HG03565 (cell line): Measurements from ENCODE around the gene SETD1A.
"Not testable (repeated sequence)": the region's sequence is repeated elsewhere in the genome, so short reads cannot be mapped to it uniquely, and the experiment has no call there.

Experiments
- ATAC-seq: cut with Tn5 transposase; IDR thresholded peaks from one replicate; pipeline ENCODE4 v1.9.1; 2021; ENCODE audit warnings: mild to moderate bottlenecking, moderate library complexity; ENCODE audit not compliant: unreplicated experiment

Gene SETD1A

DNA sequence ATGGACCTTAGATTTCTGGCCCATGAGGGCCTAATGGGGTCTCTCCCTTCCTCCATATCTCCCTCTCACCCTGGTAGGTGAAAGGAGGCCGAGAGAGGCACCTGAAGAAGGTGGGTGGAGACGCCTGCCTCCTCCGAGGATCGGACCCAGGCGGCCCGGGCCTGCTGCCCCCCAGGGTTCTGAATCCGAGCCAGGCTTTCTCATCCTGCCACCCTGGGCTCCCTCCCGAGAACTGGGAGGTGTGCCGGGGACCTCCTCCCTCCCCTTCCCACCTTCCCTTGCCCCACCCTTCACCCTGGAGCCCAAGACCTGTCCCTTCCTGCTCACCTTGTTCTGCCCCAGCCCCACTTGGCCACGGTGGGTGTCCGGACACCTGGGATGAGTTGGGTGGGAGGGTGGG, 29.2 kb upstream of the SETD1A start:
- ATAC-seq = no peak

DNA sequence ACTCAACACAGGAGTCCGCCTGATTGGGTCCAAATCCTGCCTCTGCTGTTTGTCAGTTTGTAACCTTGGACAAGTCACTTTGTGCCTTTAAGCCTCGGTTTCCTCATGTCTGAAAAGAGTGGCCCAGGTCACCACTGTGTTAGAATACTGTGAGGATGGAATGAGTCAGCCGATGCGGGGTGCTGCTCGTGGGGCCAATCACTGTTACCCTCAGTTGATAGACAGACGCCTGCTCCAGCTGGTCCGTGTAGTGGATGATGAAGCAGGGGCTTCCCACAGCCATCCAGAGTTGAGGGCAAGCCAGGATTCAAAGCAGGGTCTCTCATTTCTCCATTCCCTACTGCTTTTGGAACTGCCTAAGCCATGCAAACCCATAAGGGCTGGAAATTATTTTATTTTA, 28.4 kb upstream of the SETD1A start:
- no peak for ATAC-seq

DNA sequence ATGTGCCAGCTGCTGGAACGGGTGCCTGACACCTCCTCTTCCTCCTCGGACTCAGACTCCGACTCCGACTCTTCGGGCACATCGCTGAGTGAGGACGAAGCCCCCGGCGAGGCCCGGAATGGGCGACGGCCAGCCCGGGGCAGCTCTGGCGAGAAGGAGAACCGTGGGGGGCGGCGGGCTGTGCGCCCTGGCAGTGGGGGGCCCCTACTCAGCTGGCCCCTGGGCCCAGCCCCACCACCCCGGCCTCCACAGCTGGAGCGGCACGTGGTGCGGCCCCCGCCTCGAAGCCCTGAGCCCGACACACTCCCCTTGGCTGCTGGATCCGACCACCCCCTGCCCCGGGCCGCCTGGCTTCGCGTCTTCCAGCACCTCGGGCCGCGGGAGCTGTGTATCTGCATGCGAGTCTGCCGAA, 27.4 kb upstream of the SETD1A start:
- ATAC-seq = no peak

DNA sequence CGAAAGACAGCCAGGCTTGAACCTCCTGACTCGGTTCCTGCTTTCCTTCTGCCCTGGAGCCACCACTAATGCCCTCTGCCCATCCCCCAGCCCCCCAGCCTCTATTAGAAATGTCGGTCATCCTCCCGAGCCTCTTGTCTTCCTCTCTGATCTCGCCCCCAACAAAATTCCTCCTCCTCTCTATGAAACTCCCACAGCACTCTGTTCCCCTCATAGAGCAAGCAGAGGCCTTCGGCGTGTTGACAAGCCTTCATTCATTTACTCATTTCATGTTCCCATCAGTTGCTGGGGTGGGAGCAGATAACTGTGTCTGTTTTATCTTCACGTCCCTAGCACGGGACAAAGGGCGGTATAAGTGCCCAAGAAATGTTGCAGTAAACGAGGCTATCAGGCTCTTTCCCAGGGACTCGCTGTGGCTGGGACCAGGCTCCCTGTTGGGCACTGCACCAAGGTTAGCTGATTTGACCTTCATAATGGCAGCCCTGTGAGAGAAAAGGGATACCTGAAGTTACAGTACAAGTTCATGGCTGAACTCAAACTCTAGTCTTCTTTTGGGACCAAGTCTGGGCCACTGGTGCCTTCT, 26.4 kb upstream of the SETD1A start:
- no peak for ATAC-seq

DNA sequence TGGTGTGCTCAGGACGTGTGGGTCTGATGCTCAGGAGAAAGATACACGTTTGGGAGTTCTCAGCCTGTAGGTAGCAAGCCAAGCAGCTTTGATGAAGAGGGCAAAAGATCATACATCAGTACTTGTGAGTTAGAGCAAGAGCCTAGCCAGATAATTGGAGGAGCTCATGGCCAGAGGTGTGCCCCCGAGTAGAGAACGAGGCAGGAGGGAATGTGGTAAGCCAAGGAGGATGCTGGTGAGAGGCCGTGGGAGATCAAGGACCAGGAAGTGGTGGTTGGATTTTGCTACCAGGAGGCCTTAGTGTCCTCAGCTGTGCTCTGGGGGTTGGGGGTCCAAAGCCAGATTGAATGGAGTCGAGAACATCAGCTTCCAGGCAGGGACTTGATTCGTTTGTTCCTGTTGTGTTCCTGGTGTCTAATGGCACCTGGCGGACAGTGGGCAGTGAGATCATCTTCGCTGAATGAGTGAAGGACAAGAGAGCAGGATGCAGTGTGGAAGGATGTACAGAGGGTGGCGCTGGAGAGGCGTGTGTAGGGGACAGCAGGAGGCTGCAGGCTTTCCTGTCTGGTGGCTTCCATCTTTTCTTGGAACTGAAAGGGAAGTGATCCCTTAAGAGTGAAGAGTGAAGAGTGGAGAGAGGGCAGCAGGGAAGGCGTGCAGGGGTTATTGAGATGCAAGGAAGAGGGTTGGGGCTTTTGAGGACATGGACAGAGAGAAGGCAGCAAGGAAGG, 22.6 kb upstream of the SETD1A start:
- ATAC-seq = no peak

DNA sequence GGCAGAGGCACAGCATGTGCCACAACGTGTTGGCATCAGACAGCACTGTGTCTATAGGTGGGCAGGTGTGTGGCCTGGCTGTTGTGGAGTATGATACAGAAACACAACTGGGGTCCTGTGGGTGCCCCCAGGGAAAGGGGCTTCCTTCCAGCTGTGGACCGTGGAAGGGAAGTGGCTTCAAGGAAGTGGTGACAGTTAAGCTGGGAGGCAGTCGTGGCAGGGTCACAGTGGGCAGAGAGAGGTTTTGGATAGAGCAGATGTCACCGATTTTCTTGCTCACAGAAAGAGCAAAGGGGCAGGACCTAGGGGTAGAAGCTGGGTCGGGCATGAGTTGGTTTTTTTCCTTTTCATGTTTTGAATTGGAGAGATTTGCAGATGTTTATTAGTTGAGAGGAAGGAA, 19.9 kb upstream of the SETD1A start:
- ATAC-seq = no peak

DNA sequence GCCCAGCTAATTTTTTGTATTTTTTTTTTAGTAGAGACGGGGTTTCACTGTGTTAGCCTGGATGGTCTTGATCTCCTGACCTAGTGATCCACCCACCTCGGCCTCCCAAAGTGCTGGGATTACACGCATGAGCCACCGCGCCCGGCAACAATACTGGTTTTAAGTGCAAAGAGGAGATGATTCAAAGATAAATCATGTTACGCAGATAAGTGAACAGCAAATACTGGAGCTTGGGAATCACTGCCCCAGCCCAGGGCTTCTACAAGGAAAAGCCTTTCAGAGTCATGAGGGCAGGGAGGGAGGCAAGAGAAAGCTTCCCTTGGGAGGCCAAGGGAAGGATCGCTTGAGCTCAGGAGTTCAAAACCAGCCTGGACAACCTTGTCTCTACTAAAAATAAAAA, 18.0 kb upstream of the SETD1A start:
- ATAC-seq = not testable (repeated sequence)

DNA sequence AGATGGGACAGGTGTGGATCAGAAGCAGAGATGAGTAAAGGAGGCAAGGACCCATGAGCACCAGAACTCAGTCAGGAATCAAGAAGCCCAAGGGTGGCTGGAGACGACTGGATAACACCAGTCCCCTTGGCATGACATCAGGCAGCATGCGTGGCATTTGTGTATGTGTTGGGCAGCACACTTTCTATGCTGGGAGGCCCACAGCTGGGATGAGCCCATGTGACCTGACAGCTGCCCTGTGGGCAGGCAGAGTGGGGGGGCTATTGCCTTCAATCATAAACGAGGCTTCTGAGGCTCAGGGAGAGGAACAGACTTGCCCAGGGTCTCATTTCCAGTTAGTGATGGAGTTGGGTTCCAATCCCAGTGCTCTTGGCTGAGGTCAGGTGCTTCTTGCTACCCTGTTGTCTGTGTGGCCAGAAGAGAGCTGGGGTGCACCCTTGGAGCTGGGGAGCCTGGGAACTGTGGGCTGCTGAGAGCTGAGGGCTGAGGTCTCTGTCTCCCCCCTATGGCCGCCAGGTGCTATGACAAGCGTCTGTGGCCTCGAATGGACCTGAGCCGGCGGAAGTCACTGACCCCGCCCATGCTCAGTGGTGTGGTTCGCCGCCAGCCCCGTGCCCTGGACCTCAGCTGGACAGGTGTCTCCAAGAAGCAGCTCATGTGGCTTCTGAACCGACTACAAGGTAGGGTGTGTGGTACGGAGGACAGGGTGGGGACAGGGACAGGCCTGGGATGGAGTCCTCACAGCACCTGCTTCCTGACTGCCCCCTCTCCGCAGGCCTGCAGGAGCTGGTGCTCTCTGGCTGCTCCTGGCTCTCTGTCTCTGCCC, 15.7 kb upstream of the SETD1A start:
- peak; percentile 61 for ATAC-seq

DNA sequence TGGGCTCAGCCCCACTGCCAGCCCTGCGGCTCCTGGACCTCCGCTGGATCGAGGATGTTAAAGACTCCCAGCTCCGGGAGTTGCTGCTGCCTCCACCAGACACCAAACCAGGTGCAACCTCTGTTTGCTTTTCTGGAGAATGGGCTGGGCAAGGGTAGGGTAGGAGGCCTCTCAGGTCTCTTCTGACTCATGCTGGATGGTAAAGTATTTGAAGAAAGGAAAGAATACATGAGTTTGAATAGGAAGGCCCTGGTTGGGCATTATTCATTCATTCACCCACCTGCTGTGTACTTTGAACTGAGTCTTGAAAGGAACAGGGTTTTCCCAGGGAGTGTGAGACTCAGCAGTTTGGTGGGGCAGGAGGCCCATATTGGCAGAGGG, 15.1 kb upstream of the SETD1A start:
- ATAC-seq = no peak

DNA sequence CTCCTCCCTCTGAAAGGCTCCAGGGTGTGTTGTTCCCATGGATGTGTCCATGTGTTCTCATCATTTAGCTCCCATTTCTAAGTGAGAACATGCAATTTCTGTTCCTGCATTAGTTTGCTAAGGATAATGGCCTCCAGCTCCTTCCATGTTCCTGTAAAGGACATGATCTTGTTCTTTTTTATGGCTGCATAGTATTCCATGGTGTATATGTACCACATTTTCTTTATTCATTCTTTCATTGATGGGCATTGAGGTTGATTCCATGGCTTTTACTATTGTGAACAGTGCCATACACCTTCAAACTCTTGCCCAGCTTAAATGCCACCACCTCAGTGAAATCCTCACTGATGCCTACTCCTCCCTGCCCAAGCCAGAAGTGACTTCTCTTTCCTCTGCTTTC, 13.2 kb upstream of the SETD1A start:
- no peak for ATAC-seq

DNA sequence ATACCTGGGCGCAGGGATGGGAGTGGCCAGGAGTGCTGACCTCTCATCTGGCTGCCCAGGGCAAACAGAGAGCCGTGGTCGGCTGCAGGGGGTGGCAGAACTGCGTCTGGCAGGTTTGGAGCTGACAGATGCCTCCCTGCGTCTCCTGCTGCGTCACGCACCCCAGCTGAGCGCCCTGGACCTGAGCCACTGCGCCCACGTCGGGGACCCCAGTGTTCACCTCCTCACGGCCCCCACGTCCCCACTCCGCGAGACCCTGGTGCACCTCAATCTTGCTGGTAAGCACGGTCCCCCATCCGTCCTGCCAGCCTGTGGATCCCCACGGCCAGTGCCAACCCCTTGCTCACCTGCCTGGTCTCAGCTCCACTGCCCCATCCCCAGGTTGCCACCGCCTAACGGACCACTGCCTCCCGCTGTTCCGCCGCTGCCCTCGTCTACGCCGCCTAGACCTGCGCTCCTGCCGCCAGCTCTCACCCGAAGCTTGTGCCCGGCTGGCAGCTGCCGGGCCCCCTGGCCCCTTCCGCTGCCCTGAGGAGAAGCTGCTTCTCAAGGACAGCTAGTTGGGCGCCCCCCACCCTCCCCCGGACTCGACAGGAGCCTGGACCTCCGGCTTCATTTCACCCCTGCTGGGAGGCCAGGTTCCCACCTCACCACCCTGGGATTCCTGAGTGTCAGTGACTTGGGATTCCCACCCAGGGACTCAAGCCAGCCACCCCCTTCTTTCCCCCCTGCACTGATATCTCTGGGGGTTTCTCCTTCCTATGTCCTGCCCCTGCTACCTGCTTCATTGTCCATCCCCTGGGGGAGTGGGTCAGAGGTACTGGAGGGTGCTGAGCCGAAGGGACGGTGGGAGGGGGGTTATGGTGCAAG, 10.6 kb upstream of the SETD1A start:
- ATAC-seq = no peak

DNA sequence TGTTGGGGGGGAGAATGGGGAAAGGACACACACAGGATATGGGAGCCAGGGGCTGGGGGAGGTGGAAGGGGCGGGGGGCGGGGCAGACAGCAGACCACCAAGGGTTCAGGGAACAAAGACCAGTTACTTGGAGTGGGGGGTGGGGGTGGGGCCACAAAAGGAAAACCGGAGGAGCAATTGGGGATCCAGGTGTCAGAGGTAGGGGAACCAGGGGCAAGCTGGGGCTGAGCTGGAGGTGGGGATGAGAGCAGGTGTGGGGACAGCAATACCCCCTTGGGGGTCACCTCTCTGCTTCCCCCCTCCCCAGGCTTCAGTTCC, 10.1 kb upstream of the SETD1A start:
- no peak for ATAC-seq

DNA sequence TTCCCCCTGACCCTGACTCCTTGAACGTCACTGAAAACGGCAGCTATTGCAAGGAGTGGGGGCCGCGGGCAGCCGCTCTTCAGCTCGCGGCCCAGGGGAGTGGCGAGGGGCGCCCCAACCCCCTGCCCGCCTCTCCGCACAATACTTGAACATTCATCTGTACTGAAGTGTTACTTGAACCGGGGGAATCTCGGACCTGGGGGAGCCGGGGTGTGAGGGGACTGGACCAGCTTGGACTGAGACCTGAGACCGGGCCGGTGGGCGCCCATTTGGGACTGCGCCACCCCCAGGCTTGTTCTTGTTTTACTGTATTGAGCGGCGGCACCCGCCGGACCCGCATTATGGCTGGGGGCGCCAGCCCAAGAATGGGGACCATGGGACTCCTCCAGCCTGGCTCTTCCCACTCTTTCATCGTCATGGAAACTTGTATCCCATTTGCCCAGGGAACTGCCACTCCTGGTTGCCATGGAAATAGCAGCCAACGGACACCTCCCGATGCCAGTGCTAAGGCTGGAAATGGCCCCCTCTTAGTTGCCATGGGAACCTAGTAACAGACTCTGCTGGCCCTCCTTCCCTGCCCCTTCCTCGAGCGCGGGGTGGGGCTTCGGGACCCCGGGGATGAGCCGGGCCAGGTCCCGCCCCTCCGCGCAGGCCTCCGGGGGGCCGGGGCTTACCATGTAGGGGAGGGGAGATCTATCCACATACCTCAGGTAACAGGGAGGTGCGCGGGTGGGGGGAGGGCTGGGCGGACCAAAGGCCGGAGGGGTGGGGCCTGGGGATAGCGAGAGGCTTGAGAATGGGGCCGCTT, 9.5 kb upstream of the SETD1A start:
- ATAC-seq = no peak

DNA sequence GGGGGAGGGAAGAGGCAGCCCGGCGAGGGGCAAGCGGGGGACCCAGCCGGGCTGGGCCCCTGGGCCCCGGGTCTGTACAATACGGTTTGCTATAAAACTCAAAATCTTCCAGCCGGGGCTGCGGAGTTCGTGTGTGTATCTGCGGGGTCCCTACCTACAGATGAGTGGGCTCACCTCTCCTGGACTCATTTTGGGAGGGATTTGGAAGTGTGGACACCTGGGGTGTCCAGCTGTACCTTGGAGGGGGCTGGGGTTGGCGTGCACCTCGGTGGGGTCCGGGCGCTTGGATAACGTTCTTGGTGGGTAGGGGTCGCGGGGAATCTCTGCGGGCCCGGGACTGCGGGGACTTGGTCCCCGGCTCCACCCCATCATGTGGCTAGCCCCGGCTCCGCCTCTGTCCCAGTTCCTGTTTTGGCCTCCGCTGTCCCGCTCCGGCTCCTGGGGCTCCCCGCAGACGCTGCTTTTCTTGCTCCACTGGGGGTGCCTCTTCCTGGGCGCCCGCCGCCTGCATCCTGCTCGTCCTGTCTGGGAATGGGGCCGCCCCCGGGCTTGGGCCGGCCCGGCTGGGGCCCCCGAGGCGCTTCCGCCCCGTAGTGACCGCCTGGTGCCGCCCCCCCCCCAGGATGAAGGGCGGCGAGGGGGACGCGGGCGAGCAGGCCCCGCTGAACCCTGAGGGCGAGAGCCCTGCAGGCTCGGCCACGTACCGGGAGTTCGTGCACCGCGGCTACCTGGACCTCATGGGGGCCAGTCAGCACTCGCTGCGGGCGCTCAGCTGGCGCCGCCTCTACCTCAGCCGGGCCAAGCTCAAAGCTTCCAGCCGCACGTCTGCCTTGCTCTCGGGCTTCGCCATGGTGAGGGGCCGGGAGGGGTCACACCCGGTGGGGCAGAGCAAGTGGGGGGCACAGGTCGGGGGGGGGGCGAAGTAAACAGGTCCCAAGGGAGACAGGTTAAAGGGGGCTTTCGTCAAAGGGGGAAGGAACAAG, 8.6 kb upstream of the SETD1A start, which contains the start of gene ORAI3:
TSS of gene ORAI3 (plus strand) at position 402 of the 983 bp plus-strand sequence. CDS start at position 624, 222 bp downstream.
- peak; percentile 42 for ATAC-seq

DNA sequence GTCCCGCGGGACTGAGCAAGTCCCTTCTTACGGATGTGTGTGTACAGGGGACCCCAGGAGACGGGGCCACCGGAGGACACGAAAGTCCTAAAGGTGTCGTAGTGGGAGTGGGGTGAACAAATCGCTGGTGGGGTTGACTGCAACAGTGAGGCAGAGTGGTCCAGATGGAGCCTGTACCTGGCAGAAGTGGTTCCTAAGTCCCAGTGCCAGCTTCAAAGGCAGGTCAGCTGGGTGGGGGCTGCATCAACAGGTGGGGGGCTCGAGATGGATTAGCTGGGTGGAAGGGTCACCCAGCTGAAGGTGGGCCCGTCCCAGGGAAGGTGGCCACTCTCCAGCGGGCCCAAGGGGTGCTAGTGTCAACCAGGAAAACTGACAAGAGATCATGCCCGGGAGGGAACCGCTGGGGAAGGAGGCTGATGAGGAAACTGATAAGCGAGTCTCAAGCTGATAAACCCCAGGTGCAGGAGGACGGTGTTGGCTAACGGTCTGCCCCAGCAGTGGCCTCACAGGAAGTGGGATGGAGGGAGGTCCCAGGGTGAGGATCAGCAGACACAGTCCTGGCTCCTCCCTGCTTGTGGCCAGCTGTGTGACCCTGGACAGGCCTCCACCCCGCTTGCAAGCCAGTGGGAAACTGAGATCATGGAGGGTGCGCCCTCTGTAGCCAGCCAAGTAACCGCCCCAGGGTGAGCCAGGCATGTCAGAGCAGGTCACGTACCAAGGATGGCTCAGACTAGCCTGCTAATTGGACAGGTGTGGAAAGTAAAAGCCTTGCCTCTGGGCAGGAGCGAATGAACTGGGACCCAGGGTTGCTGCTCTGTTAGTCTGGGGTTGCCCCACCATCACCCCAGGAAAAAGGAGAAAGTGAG, 7.7 kb upstream of the SETD1A start:
- peak; percentile 29 for ATAC-seq

DNA sequence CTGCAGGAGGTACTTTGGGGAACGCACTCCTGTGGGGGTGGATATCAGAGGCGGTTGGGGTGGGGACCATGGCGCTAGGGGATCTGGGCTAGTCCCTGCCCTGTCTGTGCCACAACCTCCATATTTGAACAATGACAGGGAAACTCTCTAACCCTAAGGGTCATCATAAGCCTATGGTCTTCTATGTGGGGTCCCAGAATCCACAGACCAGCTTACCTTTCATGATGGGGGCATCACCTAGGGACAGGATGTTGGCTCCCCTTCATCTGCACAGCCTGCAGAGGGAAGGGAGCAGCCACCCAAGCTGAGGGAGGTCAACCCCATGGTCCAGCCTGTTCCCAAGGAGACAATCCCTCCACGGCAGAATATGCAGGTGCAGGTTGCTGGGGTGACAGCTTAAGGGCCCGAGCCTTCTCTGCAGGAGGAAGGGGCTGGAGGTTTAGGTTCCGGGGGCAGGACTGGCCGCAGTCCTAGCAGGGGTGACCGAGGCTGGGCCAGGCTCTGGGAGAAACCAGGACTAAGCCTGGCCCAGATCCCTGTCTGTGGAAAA, 7.0 kb upstream of the SETD1A start:
- ATAC-seq = no peak

DNA sequence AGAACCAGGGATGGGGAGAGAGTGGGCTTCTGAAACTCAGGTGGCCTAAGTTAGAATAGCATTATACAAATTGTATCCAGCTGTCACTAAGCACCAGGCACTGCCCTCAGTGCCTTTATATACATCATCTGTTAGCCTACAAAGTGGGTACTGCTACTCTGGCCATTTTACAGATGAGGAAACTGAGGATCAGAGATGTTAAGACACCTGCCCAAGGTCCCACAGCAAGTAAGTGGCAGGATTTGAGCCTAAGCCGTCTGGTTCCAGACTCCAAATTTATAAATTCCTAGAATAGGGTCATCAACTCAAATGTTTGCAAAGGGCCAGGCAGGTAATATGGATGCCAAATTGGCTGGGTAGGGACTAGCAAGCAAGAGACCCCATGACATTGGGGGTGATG, 6.4 kb upstream of the SETD1A start:
- ATAC-seq = no peak

DNA sequence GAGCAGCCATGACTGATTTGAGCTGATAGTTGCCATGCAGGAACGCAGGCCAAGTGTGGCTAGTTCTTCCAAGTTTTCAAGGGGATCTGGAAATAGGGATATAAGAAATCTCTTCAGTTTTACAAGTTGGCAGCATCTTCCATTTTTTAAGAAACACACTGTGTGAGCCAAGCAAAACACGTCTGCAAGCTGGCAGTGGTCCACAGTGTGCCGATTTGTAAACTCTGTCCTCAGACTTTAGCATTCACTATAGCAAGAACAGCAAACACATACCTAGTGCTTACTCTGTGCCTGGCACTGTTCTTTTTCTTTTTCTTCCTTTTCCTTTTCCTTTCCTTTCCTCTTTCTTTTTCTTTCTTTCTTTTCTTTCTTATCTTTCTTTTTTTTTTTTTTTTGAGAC, 5.8 kb upstream of the SETD1A start:
- no peak for ATAC-seq
